ENCODE results near the gene RPIA. TPM values are rescaled to one million over a fixed set of nuclear protein-coding genes. Genes with fewer than 3 reads are reported as not detected.

The RPIA gene
- 6.2 and 8.8 TPM in 2 replicates for total RNA-seq

DNA sequence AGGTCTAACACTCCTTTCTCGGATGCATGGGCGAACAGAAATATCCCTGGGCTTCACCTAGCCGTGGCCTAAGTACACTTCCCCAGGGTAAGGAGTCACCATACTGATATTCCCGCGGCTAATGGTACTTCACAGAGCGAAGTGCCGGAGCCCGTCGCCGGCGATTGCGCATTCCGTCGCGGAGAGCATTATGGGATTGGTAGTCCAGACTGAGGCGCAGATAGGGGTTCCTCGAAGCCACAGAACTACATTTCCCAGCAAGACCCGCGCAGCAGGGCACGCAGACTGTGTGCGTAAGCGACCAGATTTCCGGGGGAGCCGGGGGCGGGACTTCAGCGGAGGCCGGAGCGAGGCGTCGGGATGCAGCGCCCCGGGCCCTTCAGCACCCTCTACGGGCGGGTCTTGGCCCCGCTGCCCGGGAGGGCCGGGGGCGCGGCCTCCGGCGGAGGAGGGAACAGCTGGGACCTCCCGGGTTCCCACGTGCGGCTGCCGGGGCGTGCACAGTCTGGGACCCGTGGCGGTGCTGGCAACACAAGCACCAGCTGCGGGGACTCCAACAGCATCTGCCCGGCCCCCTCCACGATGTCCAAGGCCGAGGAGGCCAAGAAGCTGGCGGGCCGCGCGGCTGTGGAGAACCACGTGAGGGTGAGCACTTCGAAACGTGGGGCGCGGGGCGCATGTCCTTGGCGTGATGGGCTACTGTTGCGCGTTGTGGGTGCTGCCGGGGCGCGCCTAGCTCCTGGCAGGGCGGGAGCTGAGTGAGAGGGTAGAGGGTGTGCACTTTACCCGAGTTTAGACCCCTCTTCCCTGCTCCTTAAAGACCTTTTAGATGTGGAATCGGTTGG lies at the start of gene RPIA:
Gene RPIA, plus strand, starts transcription at position 335 of the 845 bp plus-strand sequence. Its CDS starts 26 bp downstream, at position 361.

Other genes starting within 250 kb of the RPIA start
- not detected in 2 replicates for gene FOXI3, start 239.0 kb upstream of the RPIA start, total RNA-seq
- 22.7 and 26.1 TPM in 2 replicates for gene EIF2AK3, start 64.2 kb upstream of the RPIA start, total RNA-seq

Data from hair follicle dermal papilla cell (primary cell).